ENCODE results near the gene CDK5R2.
A peak's percentile ranks its signal among the peaks of the same experiment; 100 is the strongest.

CDK5R2 gene

GRCh38 chr2:218962859-218963492 is 3.5 kb downstream of the CDK5R2 start:
- DNase-seq (ENCODE audit: low read depth): no peak

GRCh38 chr2:218963601-218964000 is 4.1 kb downstream of the CDK5R2 start:
- no peak for DNase-seq (ENCODE audit: low read depth)

GRCh38 chr2:218964041-218964771 is 4.7 kb downstream of the CDK5R2 start:
- DNase-seq (ENCODE audit: low read depth): no peak

GRCh38 chr2:218970894-218971293 is 11.4 kb downstream of the CDK5R2 start:
- DNase-seq (ENCODE audit: low read depth): no peak

GRCh38 chr2:218975060-218975777 is 15.8 kb downstream of the CDK5R2 start:
- DNase-seq (ENCODE audit: low read depth): no peak

GRCh38 chr2:218979846-218980734 is 20.6 kb downstream of the CDK5R2 start:
- DNase-seq (ENCODE audit: low read depth): peak; percentile 81

- no peak for DNase-seq (ENCODE audit: low read depth)
Measured at GRCh38 chr2:218980735-218981389, 21.4 kb downstream of the CDK5R2 start.

- no peak for DNase-seq (ENCODE audit: low read depth)
Measured at GRCh38 chr2:218981390-218981880, 22.0 kb downstream of the CDK5R2 start.

GRCh38 chr2:218981881-218982585 is 22.6 kb downstream of the CDK5R2 start:
- no peak for DNase-seq (ENCODE audit: low read depth)

- DNase-seq (ENCODE audit: low read depth): no peak
Measured at GRCh38 chr2:218982586-218983262, 23.3 kb downstream of the CDK5R2 start.

GRCh38 chr2:218983263-218983933 is 23.9 kb downstream of the CDK5R2 start:
- DNase-seq (ENCODE audit: low read depth): no peak

- no peak for DNase-seq (ENCODE audit: low read depth)
Measured at GRCh38 chr2:218983934-218984238, 24.4 kb downstream of the CDK5R2 start.

- DNase-seq (ENCODE audit: low read depth): no peak
Measured at GRCh38 chr2:218984239-218985020, 25.0 kb downstream of the CDK5R2 start.

GRCh38 chr2:218985021-218985324 is 25.5 kb downstream of the CDK5R2 start, which contains the start of gene FEV:
Gene FEV, minus strand, starts transcription at chr2:218985184. Its CDS starts 109 bp downstream, at chr2:218985075.
- DNase-seq (ENCODE audit: low read depth): no peak

- no peak for DNase-seq (ENCODE audit: low read depth)
Measured at GRCh38 chr2:218985325-218986091, 26.0 kb downstream of the CDK5R2 start.

- DNase-seq (ENCODE audit: low read depth): no peak
Measured at GRCh38 chr2:218986148-218986761, 26.8 kb downstream of the CDK5R2 start.

GRCh38 chr2:218988164-218988563 is 28.7 kb downstream of the CDK5R2 start:
- DNase-seq (ENCODE audit: low read depth): no peak

GRCh38 chr2:218988650-218989049 is 29.2 kb downstream of the CDK5R2 start:
- no peak for DNase-seq (ENCODE audit: low read depth)
